OCI-LY7 (cell line): ENCODE results near the gene TBCB. TPM values are rescaled to one million over a fixed set of nuclear protein-coding genes. Genes with fewer than 3 reads are reported as not detected.

Experiments used
- BruUV-seq: library from RNA; stranded (reverse); fragments of 400-500 nt; replicated peaks from 2 replicates; lab custom pipeline; 2021; lab: Mats Ljungman, UMichigan
- CTCF ChIA-PET: fragments of 300-600 bp; sonication (Branson Sonifier 250); formaldehyde crosslinking; loops from one replicate; lab custom pipeline; 2022; ENCODE audit warnings: antibody characterized with exemption; ENCODE audit not compliant: unreplicated experiment; lab: Charles Lee
- POLR2A ChIA-PET: fragments of 300-600 bp; sonication (Branson Sonifier 250); formaldehyde crosslinking; loops from one replicate; lab custom pipeline; 2022; ENCODE audit warnings: antibody characterized with exemption; lab: Charles Lee
- DNase-seq: peaks from one replicate; pipeline ENCODE4 v3.0.0-alpha.2; 2015; ENCODE audit warnings: low spot score
- H2AFZ ChIP-seq: fragments of 200-600 bp; sonication (generic), shearing (Covaris generic); 2 replicates; pipeline ENCODE4 v1.6.1; 2014; ENCODE audit warnings: mild to moderate bottlenecking, antibody characterized with exemption, low read length, moderate library complexity
- H3K27ac ChIP-seq: fragments of 200-600 bp; sonication (generic); 2 replicates; pipeline ENCODE4 v1.5.1; 2014; ENCODE audit warnings: mixed run types, low read depth, mild to moderate bottlenecking, moderate library complexity, low read length, inconsistent platforms; ENCODE audit not compliant: poor library complexity, severe bottlenecking
- H3K36me3 ChIP-seq: fragments of 200-600 bp; sonication (generic); 2 replicates; pipeline ENCODE4 v1.6.1; 2014; ENCODE audit warnings: mild to moderate bottlenecking, antibody characterized with exemption, low read length, moderate library complexity, mixed read lengths; ENCODE audit not compliant: insufficient read depth
- H3K4me1 ChIP-seq: fragments of 200-600 bp; sonication (generic); 2 replicates; pipeline ENCODE4 v1.5.1; 2014; ENCODE audit warnings: mild to moderate bottlenecking, low read length; ENCODE audit not compliant: insufficient read depth, poor library complexity, severe bottlenecking
- H3K4me2 ChIP-seq: fragments of 200-600 bp; sonication (generic); 2 replicates; pipeline ENCODE4 v1.6.1; 2014; ENCODE audit warnings: mild to moderate bottlenecking, low read length
- H3K4me3 ChIP-seq: fragments of 200-600 bp; sonication (generic); 2 replicates; pipeline ENCODE4 v1.5.1; 2014; ENCODE audit warnings: mild to moderate bottlenecking, low read depth, low read length; ENCODE audit not compliant: poor library complexity, severe bottlenecking
- H3K79me2 ChIP-seq: fragments of 200-600 bp; sonication (generic); 2 replicates; pipeline ENCODE4 v1.6.1; 2016; ENCODE audit warnings: low read depth, mild to moderate bottlenecking, low read length, moderate library complexity, mixed read lengths; ENCODE audit not compliant: insufficient read depth
- H3K9me2 ChIP-seq: fragments of 200-600 bp; sonication (generic); 2 replicates; pipeline ENCODE4 v1.6.1; 2016; ENCODE audit warnings: mild to moderate bottlenecking, low read length, mixed read lengths; ENCODE audit not compliant: insufficient read depth
- H3K9me3 ChIP-seq: fragments of 200-600 bp; sonication (generic); 2 replicates; pipeline ENCODE4 v1.6.1; 2014; ENCODE audit warnings: mild to moderate bottlenecking, mixed run types, low read length, mixed read lengths
- H4K20me1 ChIP-seq: fragments of 200-600 bp; sonication (generic); 2 replicates; pipeline ENCODE4 v1.6.1; 2014; ENCODE audit warnings: mild to moderate bottlenecking, antibody characterized with exemption, low read length, moderate library complexity, mixed read lengths; ENCODE audit not compliant: insufficient read depth
- CTCF ChIP-seq: fragments of 200-600 bp; sonication (generic); conservative IDR thresholded peaks from 2 replicates; pipeline ENCODE4 v1.5.1; 2014; ENCODE audit warnings: mild to moderate bottlenecking, antibody characterized with exemption, low read length, moderate library complexity, mixed read lengths
- EZH2phosphoT487 ChIP-seq: fragments of 200-600 bp; sonication (generic); IDR thresholded peaks from 2 replicates; pipeline ENCODE4 v1.6.1; 2018; ENCODE audit warnings: low read depth, borderline replicate concordance, mild to moderate bottlenecking, mixed run types, antibody characterized with exemption, low read length, moderate library complexity, mixed read lengths
- intact Hi-C: fragments of 100-400 bp; cut with micrococcal nuclease; formaldehyde crosslinking; loops from one replicate; pipeline ENCODE4 v1.10.0; 2022; ENCODE audit not compliant: unreplicated experiment
- total RNA-seq, 2 experiments: library from RNA; depleted of rRNA in 1 of 2; stranded (reverse); fragments of >200 nt in 1 of 2; shearing (Covaris generic) in 1 of 2; gene quantifications; 2 replicates each; pipeline ENCODE4 v1.2.3, GENCODE V29; 2014 to 2022

TBCB gene
- total RNA-seq, 2 experiments from 2014 or later: 136 to 200 TPM

GRCh38 chr19:36079389-36079945 is 35.8 kb upstream of the TBCB start:
- POLR2A ChIA-PET: no interaction called here
- BruUV-seq: no TSS peak
- CTCF ChIA-PET: no interaction called here

GRCh38 chr19:36081385-36081784 is 33.9 kb upstream of the TBCB start:
- Histone ChIP-seq H3K4me2 (no peak overlapping the region), H3K36me3 (peaks cover 93% of the 10 kb centered on the region), H3K4me1 (no peaks in the 10 kb centered on the region), H3K4me3 (no peak overlapping the region), H3K9me3 (no peaks in the 10 kb centered on the region), H3K27ac (no peak overlapping the region), H3K79me2 (0 out of 2 replicates have a peak, but pooled peaks cover 5% of the 10 kb centered on the region), H2AFZ (no peak overlapping the region), H4K20me1 (no peaks in the 10 kb centered on the region), H3K9me2 (no peaks in the 10 kb centered on the region)
- TF ChIP-seq EZH2phosphoT487 (no peak), CTCF (no peak)
- DNase-seq: no peak
- no TSS peak for BruUV-seq
- intact Hi-C loops: no loop called here
- CTCF ChIA-PET: no interaction called here
- POLR2A ChIA-PET: interaction anchor here (1.1 kb wide), 1 partner anchor 10 kb away, joined by 3 read pairs; no protein-coding TSS in a partner anchor

More at GRCh38 chr19:36079389-36079945, 35.8 kb upstream of the TBCB start:
- Histone ChIP-seq H3K4me3 (no peak overlapping the region), H3K4me2 (no peak overlapping the region), H3K9me3 (no peaks in the 10 kb centered on the region), H2AFZ (no peak overlapping the region), H3K36me3 (peaks cover 93% of the 10 kb centered on the region), H3K79me2 (0 out of 2 replicates have a peak, but pooled peaks cover 5% of the 10 kb centered on the region), H3K27ac (no peak overlapping the region), H3K4me1 (no peaks in the 10 kb centered on the region), H4K20me1 (no peaks in the 10 kb centered on the region), H3K9me2 (no peaks in the 10 kb centered on the region)
- intact Hi-C loops: no loop called here
- DNase-seq: no peak
- TF ChIP-seq CTCF (no peak), EZH2phosphoT487 (no peak)

- Histone ChIP-seq H2AFZ (no peak overlapping the region), H3K36me3 (peaks cover 93% of the 10 kb centered on the region), H3K9me3 (no peaks in the 10 kb centered on the region), H3K4me2 (no peak overlapping the region), H3K79me2 (0 out of 2 replicates have a peak, but pooled peaks cover 5% of the 10 kb centered on the region), H4K20me1 (no peaks in the 10 kb centered on the region), H3K4me1 (no peaks in the 10 kb centered on the region), H3K9me2 (no peaks in the 10 kb centered on the region), H3K4me3 (no peak overlapping the region), H3K27ac (no peak overlapping the region)
- CTCF ChIA-PET: no interaction called here
- intact Hi-C loops: no loop called here
- DNase-seq: no peak
- POLR2A ChIA-PET: no interaction called here
- no TSS peak for BruUV-seq
- TF ChIP-seq CTCF (no peak), EZH2phosphoT487 (no peak)
Observed at GRCh38 chr19:36081894-36082293, 33.4 kb upstream of the TBCB start.
